Stimulated activated CD8-positive, alpha-beta memory T cell treated with anti-CD3 and anti-CD28 coated beads, Interleukin-12 subunit alpha, Interleukin-12 subunit beta, amount 100 ng/mL, for 4 hours (primary cell): ENCODE measurements around the gene LIPA.
"Not testable (repeated sequence)": the region's sequence is repeated elsewhere in the genome, so short reads cannot be mapped to it uniquely, and the experiment has no call there.

Experiments used
- DNase-seq: peaks from one replicate; pipeline ENCODE4 v3.0.0-alpha.2; 2020; ENCODE audit warnings: low read depth

LIPA gene

DNA sequence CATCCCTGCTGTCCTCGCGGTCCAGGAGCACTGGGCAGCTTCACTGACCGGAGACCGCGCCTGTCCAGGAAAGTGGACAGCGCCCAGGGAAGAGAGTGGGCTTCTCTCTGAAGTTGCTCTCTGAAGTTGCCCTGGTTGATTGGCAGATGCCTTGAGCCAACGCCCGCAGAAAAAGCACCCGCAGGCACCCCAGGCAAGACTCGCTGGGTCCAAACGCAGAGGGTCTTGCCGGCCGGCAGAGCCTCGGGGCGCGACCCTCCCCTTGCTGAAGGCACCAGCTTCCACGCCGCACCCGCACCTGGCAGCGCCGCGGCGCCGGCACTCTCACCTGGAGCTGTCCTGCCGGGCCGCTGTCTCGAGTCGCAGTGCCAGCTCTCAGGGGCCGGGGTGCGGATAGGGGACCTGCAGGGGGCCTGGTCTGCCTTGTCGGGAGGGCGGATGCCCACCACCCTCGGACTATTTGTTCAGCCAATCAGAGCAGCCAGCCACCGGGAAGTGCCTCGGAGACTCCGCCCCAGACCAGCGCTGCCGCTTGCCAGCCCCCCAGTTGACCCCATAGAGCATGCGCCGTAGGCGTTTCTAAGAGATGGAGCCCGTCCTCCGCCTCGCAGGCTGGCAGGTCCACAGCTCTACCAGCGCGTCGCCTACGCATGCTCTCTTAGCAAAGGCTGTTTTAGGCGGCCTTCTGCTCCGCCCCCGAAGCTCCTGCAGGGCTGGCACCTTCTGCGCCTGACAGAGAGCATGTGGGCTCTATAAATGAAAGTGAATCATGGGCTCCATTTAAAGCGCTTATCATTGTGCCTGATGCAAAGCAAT lies at the start of gene LIPA:
Gene LIPA (minus strand): TSS at position 367 of the 816 bp plus-strand sequence. CDS start 4,127 bp downstream, outside the sequence.
- DNase-seq, result peak; percentile 93

- no peak for DNase-seq
These were observed 49.7 kb upstream of the LIPA start for GRCh38 chr10:89301232-89301631.

DNA sequence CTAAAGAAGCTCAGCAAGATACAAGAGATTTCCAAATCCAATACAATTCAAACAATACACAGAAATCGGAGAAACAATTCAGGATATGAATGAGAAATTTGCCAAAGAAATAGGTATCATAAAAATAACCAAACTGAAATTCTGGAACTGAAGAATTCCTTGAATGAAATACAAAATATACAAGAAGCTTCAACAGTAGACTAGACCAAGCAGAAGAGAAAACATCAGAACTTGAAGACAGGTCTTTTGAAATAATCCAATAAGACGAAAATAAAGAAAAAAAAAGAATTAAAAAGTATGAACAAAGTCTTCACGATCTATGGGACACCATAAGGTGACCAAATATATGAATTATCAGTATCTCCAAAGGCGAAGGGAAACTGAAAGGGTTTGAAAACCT lies 47.5 kb upstream of the LIPA start:
- no peak for DNase-seq

- DNase-seq, result no peak
These were observed 46.2 kb upstream of the LIPA start for GRCh38 chr10:89297791-89298190.

DNA sequence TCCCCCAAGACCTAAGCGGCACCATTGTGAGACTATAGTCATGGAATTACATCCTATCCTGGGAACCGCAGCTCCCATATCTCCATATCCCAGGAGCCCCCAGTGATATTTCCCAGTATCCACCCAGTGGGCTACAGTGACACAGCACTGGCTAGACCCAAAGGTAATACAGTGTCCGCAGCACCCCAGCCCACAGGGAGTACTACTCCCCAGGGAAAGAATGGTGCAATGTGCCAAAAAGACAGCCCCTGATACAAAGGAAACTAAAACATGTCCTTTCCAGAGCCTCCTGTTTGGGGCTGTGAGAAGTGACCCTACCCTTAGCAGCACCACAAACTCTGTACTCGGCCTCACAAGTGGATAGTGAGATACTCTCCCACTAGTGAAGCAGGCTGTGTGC lies 45.8 kb upstream of the LIPA start:
- DNase-seq, result no peak

GRCh38 chr10:89296220-89296648 lies 44.7 kb upstream of the LIPA start:
- no peak for DNase-seq

- no peak for DNase-seq
These were observed 44.0 kb upstream of the LIPA start for GRCh38 chr10:89295597-89295996.

GRCh38 chr10:89294721-89295239 lies 43.2 kb upstream of the LIPA start:
- no peak for DNase-seq

- DNase-seq, result not testable (repeated sequence)
These were observed 33.7 kb upstream of the LIPA start for GRCh38 chr10:89285303-89285702.

GRCh38 chr10:89284711-89285110 lies 33.1 kb upstream of the LIPA start:
- not testable (repeated sequence) for DNase-seq

- DNase-seq, result no peak
These were observed 32.4 kb upstream of the LIPA start for GRCh38 chr10:89283936-89284475.

GRCh38 chr10:89283025-89283935 lies 31.7 kb upstream of the LIPA start:
- no peak for DNase-seq

DNA sequence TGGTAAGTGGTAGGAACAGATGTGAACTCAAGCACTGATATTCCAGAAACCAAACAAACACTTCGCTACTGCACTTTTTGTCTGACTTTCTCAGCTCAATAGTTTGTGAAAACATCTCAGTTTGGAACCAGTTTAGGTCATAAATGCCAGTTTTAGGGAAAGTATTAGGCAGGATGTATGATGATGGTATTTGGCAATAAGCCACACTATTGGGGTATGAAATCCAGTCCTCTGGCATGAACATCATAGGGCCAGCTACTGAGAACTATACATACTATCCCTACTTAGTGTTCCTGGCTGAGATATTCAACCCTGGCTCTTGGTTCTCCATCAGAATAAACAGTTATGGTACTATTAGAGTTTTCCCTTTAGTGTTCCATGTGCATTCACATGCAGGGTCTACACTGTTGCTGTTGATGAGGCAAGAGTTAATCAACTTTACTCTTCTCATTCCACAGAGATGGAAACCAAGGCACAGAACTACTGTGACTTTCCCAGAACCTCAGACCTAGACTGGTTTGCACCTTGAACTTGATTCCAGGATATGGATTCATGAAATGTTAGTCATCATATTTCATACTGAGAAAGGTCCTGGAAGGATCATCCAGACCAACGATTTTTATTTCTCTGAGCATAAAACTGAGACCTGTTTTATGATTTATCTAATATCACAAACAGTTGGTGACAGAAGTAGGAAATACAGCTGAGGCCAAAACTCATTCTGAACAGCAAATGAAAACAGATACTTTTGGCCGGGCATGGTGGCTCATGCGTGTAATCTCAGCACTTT lies 30.2 kb upstream of the LIPA start:
- DNase-seq, result no peak

- DNase-seq, result no peak
These were observed 28.9 kb upstream of the LIPA start for GRCh38 chr10:89280508-89280907.

DNA sequence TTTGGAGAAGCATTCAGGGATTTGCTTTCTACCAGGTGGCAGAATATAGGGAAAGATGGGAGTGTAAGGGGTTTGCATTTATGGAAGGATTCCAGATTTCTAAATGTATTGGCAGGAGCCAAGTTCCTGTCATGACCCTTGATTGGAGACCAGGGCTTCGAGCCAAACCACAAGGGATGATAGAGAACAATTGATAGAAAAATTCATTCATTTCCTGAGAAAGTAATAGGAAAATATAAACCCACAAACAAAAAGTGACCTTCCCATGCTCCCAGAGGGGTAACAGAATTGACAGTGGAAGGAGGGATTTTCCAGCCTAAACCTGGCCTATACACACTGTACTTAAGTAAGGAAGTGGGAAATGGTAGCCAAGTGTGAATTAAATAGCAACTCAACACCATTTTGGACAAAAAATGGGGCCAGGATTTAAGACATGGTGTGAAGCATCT lies 27.9 kb upstream of the LIPA start:
- no peak for DNase-seq

GRCh38 chr10:89278900-89279392 lies 27.4 kb upstream of the LIPA start:
- no peak for DNase-seq

GRCh38 chr10:89278034-89278535 lies 26.5 kb upstream of the LIPA start:
- DNase-seq, result no peak

DNA sequence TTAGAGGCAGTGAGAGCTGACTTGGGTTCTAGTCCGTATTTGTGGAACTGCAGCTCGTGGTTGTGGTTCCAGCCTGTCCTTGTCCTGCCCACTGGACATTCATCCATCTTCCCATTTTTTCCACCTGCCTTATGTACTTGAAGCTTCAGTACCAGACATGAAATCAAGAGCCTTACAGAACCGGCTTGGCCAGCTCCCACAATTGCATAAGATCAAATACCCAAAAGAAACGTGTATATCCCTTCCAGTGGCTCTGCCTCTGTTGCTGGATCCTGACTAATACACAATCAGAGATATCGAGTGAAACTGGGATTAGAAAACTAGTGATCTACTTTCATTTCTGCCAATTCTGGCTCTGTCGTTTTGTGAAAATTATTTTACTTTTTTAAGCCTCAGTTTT lies 23.8 kb upstream of the LIPA start:
- no peak for DNase-seq

GRCh38 chr10:89274928-89275327 lies 23.4 kb upstream of the LIPA start:
- DNase-seq, result no peak

- no peak for DNase-seq
These were observed 22.1 kb upstream of the LIPA start for GRCh38 chr10:89273680-89274079.

GRCh38 chr10:89271532-89271931 lies 20.0 kb upstream of the LIPA start:
- no peak for DNase-seq
